ENCODE results near the gene SAMD4A. TPM values are rescaled to one million over a fixed set of nuclear protein-coding genes. Genes with fewer than 3 reads are reported as not detected.

Gene SAMD4A
- total and polyA plus RNA-seq, 2 of the 4 experiments (the other 2 are of a cell fraction): 22.9 to 38.2 TPM

DNA sequence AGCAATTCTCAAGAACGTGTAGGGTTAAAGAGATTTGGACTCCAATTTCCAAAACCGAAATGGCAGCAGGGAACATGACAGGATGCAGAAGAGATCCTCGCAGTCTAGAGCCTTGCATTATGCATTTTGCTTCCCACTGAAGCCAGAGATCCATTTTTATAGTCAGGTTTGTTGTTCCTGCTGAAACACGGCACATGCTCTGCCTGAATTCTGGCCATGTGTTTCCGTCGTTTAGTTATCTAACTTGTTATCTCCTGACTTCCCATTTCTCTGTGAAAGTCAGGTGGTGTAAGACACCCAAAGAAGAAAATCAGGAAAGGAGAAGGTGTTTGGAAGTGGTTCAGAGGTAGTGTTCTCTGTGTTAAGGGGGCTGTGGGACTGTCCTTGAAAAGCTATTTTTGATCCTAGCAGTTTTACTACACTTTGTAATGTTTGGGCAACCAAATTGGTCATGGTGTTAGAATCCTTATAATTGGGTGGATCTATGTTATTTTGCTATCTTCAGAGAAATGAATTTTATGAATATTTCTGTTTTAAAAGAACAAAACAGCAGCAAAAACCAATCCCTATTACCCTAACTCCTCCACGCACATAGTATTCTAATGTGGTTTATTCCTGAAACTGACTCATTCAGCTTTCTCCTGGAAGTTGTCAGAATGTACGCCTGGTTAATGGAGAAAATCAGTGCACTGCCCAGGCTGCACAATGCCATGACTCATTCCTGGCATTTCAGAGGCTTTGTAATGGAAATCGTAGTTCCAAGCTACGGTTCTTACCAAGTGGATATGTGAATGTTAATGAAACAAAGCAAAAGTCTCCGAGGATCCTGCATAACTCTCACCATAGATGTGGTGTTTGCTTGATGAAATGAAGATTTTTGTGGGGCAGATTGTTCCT is 110.1 kb downstream of the SAMD4A start (continued):
- TF ChIP-seq MAZ (IDR thresholded peaks at IDR 0.05; ENCODE audit: borderline replicate concordance, low read depth, low read length) (no peak), NFE2L2 (IDR thresholded peaks at IDR 0.05; ENCODE audit: low read depth, low read length) (no peak), SMC3 (IDR thresholded peaks at IDR 0.05; ENCODE audit: low read depth, low read length) (no peak), POLR2A (IDR thresholded peaks at IDR 0.05; ENCODE audit: low read depth, low read length) (no peak)

DNA sequence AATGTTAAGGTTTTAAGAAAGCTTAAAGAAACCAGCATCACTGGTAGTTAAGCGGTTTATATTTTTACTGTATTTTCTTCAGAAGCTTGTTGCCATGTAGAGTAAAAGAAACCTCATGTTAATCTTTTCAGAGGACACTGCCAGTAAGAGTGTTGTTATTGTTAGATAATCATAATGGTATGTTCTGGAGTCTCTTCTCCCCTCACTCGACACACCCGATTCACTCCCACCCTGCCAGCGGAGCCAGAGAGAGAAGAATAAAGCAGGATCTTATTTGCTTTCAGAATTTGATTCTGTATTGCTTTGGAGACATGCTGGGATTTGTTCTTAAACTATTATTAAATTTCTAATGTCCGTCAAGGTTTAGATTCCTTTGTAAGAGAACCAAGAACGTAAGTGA is 113.7 kb downstream of the SAMD4A start:
- no peaks in the 10 kb centered on the region for H3K36me3 ChIP-seq (ENCODE audit: control insufficient read depth, insufficient read depth, low read length)
- H3K9me3 ChIP-seq (ENCODE audit: control insufficient read depth, insufficient read depth, low read length): no peaks in the 10 kb centered on the region
- H2AFZ ChIP-seq (replicated peaks; ENCODE audit: low read length, poor library complexity): no peak overlapping the region
- no peak overlapping the region for H4K8ac ChIP-seq (ENCODE audit: low read depth in 2 of 2, low read length in 2 of 2)
- no peak overlapping the region for H2AK9ac ChIP-seq (replicated peaks; ENCODE audit: low read depth, low read length, poor library complexity)
- TF ChIP-seq BHLHE40 (IDR thresholded peaks at IDR 0.05; ENCODE audit: low read depth, low read length): no peak
- no peak for TF ChIP-seq CHD1 (IDR thresholded peaks at IDR 0.05; ENCODE audit: low read depth, low read length)
- no peak for TF ChIP-seq SMC3 (IDR thresholded peaks at IDR 0.05; ENCODE audit: low read depth, low read length)
- no peak for TF ChIP-seq RAD21 (IDR thresholded peaks at IDR 0.05; ENCODE audit: low read length)
- TF ChIP-seq, protein P1, sequence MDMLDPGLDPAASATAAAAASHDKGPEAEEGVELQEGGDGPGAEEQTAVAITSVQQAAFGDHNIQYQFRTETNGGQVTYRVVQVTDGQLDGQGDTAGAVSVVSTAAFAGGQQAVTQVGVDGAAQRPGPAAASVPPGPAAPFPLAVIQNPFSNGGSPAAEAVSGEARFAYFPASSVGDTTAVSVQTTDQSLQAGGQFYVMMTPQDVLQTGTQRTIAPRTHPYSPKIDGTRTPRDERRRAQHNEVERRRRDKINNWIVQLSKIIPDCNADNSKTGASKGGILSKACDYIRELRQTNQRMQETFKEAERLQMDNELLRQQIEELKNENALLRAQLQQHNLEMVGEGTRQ (IDR thresholded peaks at IDR 0.05; ENCODE audit: low read depth, low read length): no peak
- TF ChIP-seq NFE2L2 (IDR thresholded peaks at IDR 0.05; ENCODE audit: low read depth, low read length): no peak
- no peak for TF ChIP-seq MXI1 (IDR thresholded peaks at IDR 0.05; ENCODE audit: borderline replicate concordance, low read depth, low read length)
- no peak for TF ChIP-seq CEBPB (IDR thresholded peaks at IDR 0.05; ENCODE audit: low read depth, low read length)
- peaks cover 29% of the 10 kb centered on the region for H3K9me1 ChIP-seq (ENCODE audit: insufficient read depth, low read length)
- ChIA-PET CTCF (interaction anchor here (1.0 kb wide), 1 partner anchor 11 kb away, joined by 3 read pairs; no protein-coding TSS in a partner anchor), POLR2A (ENCODE audit: unreplicated experiment) (no interaction called here)
- no peaks in the 10 kb centered on the region for H3K27me3 ChIP-seq (ENCODE audit: control insufficient read depth, insufficient read depth, low read length)
- no peak overlapping the region for H2BK5ac ChIP-seq (ENCODE audit: low read depth, low read length, poor library complexity, severe bottlenecking)
- H4K91ac ChIP-seq (ENCODE audit: insufficient read depth, low read depth, low read length): no peak overlapping the region
- no TSS peak for BruUV-seq (replicated peaks)
- no peak overlapping the region for H3K23ac ChIP-seq (ENCODE audit: low read depth, low read length)
- H2AK5ac ChIP-seq (ENCODE audit: low read depth, low read length): peak overlapping the region; percentile 3; the same call in 1 of the 2 replicates
- WGBS, 2 experiments (ENCODE audit: extremely low coverage in 2 of 2, insufficient read length in 1 of 2): no CpG with 5 or more reads among the region's 6 CpGs
- no peak overlapping the region for H3K4me2 ChIP-seq (ENCODE audit: low read depth, low read length)
- no peak overlapping the region for H3K9ac ChIP-seq (ENCODE audit: low read depth, low read length)
- H3K14ac ChIP-seq (replicated peaks; ENCODE audit: low read depth, low read length): no peak overlapping the region
- H3K4me3 ChIP-seq (ENCODE audit: insufficient read depth, low read depth, low read length): no peak overlapping the region
- dilution Hi-C loops (cut with HindIII; ENCODE audit: low sequenced_read_pairs, unreplicated experiment): no loop called here
- peaks cover 67% of the 10 kb centered on the region for H4K20me1 ChIP-seq (ENCODE audit: insufficient read depth, low read length)
- no peak overlapping the region for H4K5ac ChIP-seq (ENCODE audit: low read depth, low read length)
- H3K4me1 ChIP-seq (ENCODE audit: control insufficient read depth, insufficient read depth, low read length): peaks cover 39% of the 10 kb centered on the region
- H2BK15ac ChIP-seq (ENCODE audit: low read depth, low read length): no peak overlapping the region; the same call in 2 of the 3 replicates
- H3K18ac ChIP-seq (ENCODE audit: low read depth, low read length): no peak overlapping the region
- H2BK120ac ChIP-seq (ENCODE audit: low read depth, low read length): no peak overlapping the region
- in situ Hi-C loops (cut with MboI; ENCODE audit: low sequenced_read_pairs): no loop called here
- no peak overlapping the region for H3K4ac ChIP-seq (ENCODE audit: low read depth, low read length)
- H3K56ac ChIP-seq (ENCODE audit: extremely low read depth, insufficient read depth, low read length): no peak overlapping the region
- no peak for ATAC-seq (ENCODE audit: low read depth)
- intact Hi-C loops (cut with micrococcal nuclease): loop anchor here (5.0 kb wide), 1 partner anchor 38 kb away; no protein-coding TSS in a partner anchor
- H3K79me1 ChIP-seq (ENCODE audit: low read depth in 1 of 2, low read length in 2 of 2): peaks cover 38 to 91% of the 10 kb centered on the region in 2 experiments
- no peak overlapping the region for H2BK20ac ChIP-seq (ENCODE audit: low read depth, low read length)
- DNase-seq: no peak
- H3K27ac ChIP-seq (ENCODE audit: insufficient read depth, low read length): no peak overlapping the region
